ENCODE results near the gene OPCML.

- TF ChIP-seq CTCF (IDR thresholded peaks at IDR 0.05) (no peak), POLR2A (IDR thresholded peaks at IDR 0.05) (no peak)
Measured at GRCh38 chr11:132803436-132803835, 728.9 kb downstream of the OPCML start.

Measured in lower leg skin (tissue), 3 donors.